Measurements from ENCODE around the gene NRXN2.
A peak's percentile ranks its signal among the peaks of the same experiment; 100 is the strongest.
"Not testable (repeated sequence)": the region's sequence is repeated elsewhere in the genome, so short reads cannot be mapped to it uniquely, and the experiment has no call there.

Gene NRXN2

DNA sequence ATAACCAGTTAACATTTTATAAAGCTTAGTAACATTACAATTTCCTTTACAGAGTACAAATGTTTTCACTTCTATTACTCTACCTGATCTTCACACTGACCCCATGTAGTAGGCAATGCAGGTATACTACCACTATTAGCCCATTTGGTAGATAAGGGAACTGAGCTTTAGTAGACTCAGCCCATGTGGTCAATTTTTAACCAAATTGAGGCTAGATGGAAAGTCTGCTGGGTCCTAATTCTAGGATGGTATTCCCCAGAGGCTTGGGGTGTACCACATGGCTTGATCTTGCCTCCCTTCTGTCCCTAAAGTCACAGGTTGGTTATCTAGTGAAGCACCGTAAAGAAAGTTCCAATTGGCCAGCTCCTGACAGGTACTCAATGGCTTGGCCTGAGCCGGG is 48.2 kb downstream of the NRXN2 start:
- no peak for DNase-seq (ENCODE audit: low spot score)

DNA sequence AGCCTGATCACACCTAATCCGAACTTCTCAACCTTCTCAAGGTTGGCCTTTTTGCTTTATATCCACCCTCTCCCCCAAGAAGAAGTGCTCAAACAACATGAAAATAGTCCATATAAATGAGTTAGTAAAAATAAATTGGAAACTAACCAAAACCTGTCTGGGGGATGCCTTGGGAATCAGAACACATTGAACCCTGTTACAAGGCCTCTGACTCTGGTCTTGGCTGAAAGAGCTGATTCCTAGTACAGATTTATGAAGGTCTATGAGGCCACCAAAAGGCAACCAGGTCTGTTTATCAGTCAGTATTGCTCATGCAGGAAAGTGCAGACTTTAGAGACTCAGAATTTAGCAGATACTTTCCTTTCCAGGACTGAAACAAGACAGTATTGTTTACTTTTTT is 49.7 kb downstream of the NRXN2 start:
- no peak for DNase-seq (ENCODE audit: low spot score)

DNA sequence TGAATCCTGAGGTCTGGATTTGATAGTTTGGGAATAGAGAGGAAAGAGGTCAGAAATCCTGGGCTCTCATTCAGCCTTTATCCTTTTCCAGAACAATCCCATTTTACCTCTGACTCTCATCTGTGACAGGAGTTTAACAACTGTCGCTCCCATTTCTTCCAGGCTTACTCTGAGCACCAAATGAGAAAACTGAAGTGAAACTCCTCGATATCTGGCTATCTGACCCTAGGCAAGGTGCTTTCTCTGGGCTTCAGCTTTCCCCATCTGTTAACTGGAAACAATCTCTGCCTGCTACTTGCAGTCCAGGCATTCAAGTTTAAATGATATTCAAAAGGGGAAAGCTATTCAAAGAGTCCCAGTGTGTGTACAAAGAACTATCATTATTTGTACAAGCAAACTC is 50.1 kb downstream of the NRXN2 start:
- no peak for DNase-seq (ENCODE audit: low spot score)

DNA sequence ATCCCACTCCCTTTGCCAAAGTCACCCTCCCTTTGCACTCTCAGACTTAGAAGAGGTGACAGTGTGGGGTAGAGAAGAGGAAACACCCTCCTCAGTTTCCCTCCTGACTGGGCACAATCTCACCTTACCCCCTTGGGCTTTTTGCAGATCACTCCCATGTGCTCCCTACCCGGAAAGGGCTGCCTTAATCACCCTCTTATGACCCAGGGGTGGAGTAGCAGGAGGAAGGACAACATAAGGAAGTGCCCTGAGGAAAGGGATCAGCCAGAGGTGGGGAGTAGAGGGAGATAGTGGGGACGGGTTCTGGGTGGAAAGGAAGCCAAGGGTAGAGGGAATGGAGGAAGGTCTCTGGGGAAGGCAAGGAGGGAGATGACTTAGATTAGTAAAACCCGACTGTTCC is 52.0 kb downstream of the NRXN2 start:
- DNase-seq (ENCODE audit: low spot score): no peak

DNA sequence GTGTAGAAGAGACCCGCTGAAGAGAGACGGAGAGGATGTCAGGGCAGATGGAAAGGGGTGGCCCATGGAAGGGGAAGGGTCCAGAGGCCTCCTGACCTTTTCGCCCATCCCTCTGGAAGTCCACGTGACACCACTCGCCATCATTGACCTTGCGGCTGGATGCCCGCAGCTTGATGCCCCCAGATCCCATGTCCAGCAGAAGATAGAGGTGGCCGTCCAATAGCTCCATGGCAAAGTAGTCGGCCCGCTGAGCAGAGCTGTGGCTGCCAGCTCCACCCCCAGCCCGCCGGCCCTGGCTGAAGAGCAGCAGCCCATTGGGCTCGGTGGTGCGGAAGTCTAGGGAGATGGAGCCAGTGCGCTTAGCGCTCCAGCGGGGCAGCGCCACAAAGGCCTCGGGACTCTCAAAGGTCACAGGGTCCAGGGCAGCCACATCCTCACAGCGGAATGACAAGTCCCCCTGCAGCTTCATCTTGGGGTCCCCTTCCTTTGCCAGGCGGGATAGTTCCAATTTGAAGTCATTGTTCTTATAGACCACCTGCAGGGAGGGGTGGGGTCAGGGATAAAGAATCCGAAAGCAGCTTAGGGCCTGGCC is 55.7 kb downstream of the NRXN2 start:
- no peak for DNase-seq (ENCODE audit: low spot score)

DNA sequence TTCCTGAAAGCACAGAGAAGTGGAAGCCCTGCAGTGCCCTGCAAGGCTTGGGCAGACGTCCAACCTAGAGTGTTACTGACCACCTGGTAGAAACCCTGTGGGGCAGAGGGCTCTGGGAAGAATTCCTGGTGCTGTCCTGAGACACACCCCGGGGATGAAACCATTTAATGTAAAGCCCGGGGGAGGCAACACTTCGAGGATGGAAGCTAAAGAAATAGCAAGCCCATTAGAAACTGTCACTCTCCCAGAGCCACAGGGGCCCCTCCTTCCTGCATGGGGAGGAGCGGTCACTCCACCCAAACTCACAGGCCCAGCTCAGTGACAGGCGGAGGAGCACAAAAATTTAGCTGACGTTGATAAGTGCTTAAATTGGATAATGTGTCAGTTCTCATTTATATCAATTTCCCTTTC is 57.6 kb downstream of the NRXN2 start:
- no peak for DNase-seq (ENCODE audit: low spot score)

DNA sequence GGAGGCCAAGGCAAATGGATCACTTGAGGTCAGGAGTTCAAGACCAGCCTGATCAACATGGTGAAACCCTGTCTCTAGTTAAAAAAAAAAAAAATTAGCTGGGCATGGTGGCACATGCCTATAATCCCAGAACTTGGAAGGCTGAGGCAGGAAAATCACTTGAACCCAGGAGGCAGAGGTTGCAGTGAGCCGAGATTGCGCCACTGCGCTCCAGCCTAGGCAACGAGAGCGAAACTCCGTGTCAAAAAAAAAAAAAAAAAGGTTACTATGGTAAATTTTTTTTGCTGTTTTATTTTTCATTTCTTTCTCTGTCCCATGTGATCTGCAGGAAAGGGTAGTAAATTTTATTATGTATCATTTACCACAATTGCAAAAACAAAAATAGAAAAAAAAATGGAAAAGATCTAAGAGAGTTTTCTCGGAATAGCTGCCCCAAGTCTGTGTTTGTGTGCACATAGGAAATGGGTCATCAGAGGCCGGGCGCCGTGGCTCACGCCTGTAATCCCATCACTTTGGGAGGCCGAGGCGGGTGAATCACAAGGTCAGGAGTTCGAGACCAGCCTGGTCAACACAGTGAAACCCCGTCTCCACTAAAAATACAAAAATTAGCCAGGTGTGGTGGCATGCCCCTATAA is 58.6 kb downstream of the NRXN2 start:
- DNase-seq (ENCODE audit: low spot score): not testable (repeated sequence)

DNA sequence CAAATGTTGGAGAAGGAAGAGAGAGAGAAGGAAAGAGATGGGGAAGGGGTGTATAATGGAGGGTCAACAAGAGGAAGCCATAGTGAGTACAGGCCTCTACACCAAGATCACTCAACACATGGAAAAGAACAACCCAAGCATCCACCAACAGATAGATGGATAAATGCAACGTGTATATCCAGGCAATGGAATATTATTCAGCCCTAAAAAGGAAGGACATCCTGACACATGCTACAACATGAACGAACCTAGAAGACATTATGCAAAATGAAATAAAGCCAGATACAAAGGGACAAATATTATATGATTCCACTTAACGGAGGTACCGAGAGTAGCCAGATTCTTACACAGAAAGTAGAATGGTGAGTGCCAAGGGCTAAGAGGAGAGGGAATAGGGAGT is 59.3 kb downstream of the NRXN2 start:
- DNase-seq (ENCODE audit: low spot score): no peak

DNA sequence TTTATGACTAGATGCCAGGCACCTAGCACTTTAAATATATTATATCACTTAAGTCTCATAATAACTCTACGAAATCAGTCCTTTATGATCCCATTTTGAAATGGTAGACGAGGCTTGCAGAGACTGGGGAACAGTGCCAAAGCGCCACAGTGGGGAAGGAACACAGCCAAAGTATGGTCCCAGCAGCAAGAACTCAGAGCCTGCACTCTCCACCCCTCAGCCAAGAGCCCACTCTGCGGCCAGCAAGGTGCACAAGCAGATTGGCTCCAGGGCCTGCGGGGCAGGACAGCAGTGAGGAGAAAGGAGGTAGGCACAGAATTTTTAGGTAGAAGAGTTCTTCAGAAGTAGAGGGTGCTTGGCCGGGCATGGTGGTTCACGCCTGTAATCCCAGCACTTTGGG is 61.4 kb downstream of the NRXN2 start:
- no peak for DNase-seq (ENCODE audit: low spot score)

DNA sequence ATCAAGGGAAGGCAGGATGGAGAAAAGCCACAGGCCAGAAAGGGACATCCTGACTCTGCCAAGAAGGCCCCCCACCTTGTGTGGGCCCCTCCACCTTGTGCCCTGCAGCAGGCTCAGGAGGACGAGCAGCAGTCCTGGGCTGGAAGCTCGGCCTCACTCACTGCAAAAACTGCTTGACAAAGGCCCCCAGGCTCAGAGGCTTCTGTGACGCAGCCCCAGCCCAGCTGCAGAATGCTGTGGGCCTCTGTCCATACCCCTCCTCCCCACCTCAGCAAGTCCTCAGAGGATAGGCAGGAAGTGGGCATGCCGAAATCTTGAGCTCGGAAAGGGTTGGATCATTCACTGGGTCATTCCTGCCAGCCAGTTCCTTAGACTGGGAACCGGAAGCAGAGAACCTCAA is 61.9 kb downstream of the NRXN2 start:
- peak; percentile 90 for DNase-seq (ENCODE audit: low spot score)

DNA sequence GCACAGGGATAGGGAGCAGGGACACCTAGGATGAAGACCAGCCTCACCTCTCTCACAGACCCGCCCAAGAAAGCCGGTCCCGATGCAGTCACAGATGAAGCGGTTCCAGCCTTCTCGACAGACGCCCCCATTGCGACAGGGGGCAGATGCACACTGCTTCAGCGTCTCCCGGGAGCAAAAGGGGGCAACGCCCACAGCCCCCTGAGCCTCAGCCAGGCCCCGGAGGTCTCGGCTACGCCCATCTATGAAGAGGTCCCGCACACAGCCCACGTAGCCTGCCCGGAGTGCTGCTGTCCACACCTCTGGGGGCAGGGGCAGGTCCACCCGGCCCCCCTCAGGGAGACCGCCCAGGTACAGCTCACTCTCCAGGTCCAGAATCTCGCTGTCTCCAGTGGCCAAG is 62.3 kb downstream of the NRXN2 start:
- no peak for DNase-seq (ENCODE audit: low spot score)

DNA sequence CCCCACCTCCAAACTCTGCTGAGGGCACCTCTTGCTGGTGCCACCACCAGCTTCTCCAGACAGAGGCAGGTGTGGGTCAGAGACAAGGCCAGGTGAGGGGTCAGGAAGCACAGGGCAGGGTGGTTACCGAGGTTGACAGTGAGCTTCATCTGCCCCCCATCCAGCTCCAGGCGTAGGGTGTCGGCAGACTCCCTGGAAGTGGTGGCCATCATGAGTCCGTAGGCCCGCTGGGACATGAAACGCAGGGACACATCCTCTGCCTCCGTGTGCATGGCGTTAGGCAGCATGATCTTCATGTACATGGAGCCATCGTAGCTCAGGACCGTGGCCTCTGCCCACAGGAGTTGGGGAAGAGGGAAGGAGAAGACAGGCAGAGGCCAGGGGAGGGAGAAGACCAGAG is 62.8 kb downstream of the NRXN2 start:
- DNase-seq (ENCODE audit: low spot score): no peak

DNA sequence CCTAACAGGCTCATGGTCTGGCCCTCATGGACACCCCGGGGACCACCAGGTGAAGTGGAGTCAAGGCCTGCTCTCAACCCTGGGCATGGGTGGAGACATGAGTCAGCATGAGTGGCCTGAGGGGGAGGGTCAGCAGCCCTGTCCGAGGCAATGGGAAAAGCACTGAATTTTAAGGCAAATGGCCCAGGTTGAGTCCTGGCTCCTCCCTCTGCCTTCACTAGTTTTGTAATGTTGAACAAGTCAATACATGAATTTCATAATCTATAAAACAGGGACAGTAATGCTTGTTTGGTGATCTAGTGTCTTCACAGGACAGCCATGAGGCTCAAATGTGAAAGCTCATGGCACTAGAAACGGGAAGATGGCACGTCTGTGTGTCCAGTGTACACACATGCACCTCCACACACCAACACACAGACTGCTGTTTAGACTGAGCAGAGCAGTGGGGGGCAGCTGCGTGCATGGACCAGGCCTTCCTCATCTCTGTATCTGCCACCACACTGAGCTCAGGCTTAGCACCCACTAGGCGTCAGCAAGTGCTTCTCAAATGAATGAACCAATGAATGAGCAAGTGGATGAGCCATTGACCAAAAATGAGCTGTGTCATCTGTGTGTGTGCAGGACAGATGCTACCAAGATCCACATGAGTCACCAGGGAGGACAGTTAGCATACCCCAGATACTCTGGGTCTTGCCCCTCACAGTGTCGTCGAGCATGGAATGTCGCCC is 63.4 kb downstream of the NRXN2 start:
- peak; percentile 96 for DNase-seq (ENCODE audit: low spot score)

DNA sequence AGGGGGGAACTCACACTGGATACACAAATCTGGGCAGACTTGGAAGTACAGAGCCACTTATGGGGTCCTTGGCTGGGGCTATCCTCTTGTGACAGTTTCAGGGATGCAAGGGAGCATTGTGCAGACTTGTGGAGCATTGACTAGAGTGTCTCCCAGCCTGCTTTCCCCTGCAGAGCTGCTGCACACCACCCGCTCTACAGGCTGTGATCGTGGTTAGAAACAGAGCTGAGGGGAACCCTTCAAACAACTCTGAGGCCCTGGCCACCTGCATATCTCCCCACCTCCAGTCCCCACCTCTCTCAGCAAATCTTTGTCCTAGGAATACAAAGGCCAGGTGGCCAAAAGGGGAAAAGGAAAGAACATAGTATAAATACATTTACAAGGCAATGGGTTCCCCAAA is 64.7 kb downstream of the NRXN2 start:
- no peak for DNase-seq (ENCODE audit: low spot score)

DNA sequence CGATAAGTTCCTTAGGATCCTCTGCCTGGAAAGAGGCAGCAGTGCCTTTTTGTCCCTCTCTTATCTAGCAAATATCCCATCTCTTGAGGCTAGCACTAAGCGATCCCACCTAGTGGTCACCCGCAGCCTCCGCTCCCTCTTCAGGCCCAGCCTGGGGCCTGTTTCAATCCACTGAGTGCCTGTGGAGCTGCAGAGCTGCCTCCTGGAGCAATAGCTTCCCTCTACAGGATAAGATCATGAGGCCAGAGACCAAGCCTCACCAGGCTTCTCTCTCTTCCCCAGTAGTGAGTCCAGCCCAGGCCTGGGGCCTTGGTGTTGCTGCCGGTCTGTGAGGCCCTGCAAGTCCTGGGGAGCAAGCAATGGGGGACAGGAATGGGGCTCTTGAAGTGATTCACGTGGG is 66.1 kb downstream of the NRXN2 start:
- no peak for DNase-seq (ENCODE audit: low spot score)

DNA sequence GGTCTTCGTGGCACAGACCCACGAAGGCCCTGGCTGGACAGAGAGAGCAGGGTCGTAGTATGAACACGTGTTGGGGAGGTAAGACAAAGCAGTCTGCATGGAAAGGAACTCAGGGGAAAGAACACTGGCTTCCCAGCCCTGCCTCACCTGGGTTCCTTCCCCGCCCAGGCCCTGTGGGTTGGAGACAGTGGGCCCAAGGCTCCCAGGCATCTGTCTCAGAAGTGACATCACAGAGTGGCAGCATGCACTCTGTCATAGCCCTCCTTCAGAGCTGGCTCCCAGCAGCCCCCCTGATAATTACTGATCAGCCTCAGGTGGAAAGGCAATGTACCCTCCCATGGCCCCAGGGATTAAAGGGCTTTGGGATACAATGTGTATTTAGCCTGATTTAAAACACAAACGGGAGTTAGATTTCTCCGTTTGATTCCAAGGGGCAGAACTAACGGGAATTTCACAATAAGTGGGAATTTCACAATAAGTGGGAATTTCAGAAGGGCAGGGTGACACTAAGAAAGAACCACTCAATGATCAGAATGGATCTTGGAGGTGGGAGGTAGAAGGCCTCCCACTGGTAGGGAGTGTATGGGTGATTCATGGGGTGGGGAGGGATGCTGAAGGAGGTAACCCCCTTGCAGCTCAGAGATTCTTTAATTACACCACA is 66.9 kb downstream of the NRXN2 start:
- no peak for DNase-seq (ENCODE audit: low spot score)

DNA sequence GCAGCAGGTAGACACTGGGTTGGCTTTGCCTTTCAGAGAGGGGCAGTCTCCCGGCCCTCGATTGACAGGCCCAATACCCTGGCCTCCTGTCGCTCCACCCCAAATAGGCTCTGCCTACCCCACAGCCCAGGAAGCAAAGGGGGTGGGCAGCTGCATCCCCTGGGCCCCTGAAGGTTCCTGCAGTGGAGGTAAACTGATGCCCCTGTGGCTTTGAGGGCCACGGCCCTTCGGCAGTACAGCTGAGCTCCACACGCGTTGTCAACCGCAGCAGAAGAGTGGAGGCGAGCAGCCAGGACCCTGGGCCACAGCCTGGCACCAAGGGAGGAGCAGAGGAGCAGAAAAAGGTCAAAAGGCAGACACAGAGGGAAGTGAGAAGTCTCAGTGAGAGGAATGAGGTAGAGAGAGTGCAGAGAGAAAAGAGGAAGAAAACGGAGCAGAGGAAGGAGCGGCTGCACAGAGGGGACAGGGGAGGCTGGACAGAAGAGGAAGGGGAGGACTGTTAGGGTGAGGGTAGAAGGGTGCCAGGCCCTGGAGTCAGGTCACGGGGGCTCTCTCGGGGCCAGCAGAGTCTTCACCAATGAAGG is 67.9 kb downstream of the NRXN2 start:
- no peak for DNase-seq (ENCODE audit: low spot score)

DNA sequence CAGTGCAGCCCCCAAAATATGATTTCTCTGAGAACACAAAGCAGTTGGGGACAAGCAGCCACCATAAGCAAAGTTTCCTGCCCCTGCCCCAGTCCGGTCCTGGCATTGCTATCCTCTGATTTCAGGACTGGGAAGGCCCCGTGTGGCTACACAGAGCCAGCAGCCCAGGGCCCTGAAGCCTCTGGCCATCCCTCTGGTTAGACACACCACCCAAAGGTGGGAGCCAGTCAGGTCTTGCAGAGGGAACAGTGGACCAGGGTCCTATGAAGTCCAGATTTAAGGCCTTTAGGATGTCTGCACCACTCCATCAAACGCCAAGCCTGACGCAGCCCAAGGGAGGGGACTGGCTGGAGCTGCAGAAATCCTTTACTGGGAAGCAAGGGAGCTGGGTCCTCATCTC is 68.6 kb downstream of the NRXN2 start:
- DNase-seq (ENCODE audit: low spot score): no peak

DNA sequence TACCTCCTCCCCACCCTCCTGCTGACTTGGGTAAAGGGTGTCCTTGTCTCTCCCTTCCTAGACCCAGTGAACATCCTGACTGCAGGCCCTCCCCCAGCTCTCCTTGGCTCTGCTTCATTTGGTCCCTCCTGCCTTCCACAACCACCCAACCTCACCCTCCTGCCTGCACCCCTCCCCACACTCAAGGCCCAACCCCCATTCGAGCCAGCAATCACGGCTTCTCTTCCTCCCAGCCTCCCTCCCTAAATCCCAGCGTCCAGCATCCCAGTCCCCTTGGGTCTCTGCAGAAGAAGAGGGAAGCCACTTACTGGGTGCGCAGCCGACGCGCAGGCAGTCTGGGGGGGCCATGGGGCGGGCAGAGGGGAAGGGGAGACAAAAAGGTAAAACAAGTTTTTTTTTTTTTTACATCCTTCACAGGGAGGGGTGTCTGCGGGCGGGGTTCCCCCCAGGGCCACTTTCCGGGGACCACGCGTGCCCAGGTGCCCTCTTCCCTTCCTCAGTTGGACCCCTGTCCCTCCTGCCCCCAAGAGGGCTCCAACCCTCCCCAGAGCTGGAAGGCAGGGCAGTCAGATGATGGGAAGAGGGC is 69.5 kb downstream of the NRXN2 start:
- no peak for DNase-seq (ENCODE audit: low spot score)

DNA sequence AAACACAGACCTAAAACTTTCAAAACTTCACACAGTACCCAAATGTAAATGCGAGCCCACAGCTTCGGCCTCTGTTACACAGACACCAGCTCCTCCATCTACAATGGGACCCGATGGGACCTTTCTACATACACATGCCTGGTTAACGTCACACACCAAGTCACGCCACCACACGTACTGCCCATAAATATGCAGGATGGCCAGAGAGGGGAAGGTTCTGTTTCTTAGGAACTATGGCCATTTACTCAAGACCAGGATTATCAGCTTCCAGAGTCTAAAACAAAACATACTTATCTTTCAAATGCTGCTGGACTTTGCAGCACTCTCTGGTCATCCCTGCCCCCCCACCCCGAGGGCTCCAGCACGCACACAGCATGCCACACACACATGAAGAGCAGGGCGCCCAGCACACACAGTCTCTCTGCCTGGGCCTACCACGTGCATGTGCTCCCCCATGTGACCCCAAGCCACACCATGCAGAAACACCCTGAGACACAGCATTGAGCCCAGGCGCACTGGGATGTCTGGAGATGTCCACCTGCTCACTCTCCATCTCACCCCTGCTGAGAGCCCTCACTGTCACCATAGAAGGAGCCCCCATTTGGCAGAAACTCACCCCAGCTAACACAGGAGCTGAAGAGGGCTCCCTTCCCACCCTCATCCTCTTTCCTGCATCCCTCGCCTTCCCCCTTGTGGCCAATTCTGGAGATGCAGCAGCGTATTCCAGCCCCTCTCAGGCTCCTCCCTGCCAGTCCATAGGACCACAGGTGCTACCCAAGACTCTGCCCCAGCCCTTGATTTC is 70.2 kb downstream of the NRXN2 start:
- peak; percentile 90 for DNase-seq (ENCODE audit: low spot score)

DNA sequence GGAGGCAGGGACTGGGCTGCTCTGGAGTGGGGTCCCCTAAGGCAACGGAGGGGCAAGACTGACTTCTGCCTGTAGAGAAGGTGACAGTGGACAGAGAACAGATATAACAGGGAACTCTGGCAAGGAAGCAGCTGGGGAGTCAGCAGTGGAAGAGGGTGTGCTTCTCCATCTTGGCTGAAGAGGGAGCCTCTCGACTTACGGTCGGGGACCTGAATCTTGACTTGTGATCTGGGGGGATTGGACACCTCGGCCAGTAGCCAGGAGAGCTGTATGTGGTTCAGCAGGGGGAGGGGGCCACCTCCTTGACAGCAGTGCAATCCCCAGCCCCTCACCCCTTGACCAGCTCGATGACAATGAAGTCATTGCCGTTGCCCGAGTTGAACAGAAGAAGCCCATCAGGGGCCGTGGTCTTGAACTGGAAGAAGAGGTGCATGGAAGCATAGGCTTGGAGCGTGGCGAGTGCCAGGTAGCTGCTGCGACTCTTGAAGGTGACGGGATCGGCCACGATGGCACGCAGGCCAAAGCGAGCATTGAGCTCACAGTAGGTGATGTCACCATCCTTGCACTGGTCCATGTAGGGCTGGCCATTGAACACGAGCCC is 72.0 kb downstream of the NRXN2 start:
- DNase-seq (ENCODE audit: low spot score): peak; percentile 74

Data from hepatic stellate cell (primary cell).